C1 segment of cervical spinal cord (tissue), 14 donors: ENCODE data around the gene PHF10.
"Not testable (repeated sequence)": the region's sequence is repeated elsewhere in the genome, so short reads cannot be mapped to it uniquely, and the experiment has no call there.

Experiments
- DNase-seq, 14 donors: peaks; one replicate each; lab custom pipeline; 2025; lab: John Stamatoyannopoulos, UW

The PHF10 gene

DNA sequence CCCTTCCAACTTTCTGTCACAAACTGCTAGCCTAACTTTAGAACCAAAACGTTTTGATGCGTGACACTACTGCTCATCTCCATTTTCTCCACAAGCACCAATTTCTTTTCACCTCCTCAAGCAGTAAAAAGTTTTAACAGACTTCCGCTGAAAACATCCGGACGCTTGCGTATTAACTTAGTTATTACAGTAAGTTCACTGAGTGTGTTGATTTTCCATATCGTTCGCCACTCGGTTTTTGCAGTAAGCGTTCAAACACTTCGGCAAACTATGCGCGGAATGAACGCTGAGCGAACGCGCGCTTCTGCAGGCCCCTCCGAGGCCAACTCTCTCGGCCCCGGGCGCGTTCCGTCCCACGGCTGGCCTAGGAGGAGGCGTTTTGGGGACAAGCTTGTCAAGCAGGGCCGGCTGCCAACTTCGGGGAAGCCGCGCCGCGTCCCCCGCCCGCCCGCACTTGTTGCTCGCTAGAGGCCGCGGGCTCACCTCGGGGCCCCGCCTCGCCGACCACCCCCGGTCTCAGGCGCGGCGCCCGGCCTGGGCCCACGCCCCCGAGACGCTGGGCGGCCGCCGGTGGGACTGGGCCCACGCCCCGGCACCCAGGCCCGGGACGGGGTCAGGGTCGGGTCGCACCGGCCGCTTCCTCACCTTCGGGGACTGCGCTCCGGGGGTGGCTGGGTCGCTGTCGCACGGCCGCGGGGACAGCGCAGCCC lies 945 bp downstream of the PHF10 start:
- DNase-seq, result peak in 13 of 14 donors; percentile 21 to 79 (median 51)

DNA sequence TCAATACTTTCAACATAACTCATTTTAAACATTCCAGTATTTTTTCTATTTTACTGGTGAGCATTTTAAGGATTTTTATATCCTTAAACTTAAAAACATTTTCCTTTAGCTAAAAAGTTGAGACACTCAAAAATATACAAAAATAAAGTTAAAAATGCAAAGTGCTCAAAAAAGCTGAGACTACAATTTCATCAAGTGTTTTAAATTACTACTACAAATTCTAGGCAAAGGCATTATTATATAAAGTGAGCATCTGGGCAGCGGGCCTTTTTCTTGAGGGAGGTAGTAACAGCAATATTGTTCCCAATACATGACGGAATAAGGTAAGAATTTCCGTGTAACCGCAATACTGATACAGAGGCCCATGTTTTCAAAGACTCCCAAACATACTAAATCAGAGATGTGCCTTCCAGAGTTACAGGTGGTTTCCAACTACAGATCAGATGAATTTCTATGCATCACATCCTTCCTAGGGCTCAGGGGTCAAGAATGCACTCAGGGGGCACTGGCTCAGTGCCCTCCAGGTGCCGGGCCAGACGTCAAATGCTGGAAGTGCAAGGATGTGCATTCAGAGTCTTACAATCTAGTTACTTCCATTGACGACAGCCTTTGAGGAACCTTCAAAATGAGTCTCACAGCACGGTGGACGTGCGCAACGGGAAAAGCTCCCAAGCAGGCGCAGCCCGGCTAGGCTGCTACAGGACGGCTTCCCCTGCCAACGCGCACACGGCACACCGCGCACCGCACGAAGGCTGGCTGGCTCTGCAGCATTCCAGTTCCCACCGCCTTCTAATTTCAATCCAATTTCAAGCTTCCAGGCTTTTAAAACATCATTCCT lies 1.7 kb downstream of the PHF10 start:
- DNase-seq, result peak in 7 of 14 donors; percentile 8 to 50 (median 15)

DNA sequence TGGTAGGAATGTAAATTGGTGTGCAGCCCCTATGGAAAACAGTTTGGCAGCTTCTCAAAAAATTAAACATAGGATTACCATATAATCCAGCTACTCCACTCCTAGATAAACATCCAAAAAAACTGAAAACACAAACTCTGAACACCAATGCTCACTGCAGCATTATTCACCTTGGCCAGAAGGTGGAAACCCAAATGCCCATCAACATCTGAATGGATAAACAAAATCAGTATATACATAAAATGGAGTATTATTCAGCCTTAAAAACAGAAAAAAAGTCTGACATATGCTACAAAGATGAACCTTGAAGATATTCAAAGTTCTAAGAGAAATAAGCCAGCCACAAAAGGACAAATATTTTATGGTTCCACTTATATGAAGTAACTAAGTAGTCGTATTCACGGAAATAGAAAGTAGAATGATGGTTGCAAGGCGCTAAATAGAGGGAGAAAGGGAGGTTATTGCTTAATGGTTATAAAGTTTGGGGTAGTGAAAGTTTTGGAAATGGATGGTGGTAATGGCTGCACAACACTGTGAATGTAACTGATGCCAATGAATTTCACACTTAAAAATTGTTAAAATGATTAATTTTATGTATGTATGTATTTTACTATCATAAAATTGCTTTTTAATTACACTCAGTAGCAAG lies 4.0 kb downstream of the PHF10 start:
- no peak for DNase-seq

DNA sequence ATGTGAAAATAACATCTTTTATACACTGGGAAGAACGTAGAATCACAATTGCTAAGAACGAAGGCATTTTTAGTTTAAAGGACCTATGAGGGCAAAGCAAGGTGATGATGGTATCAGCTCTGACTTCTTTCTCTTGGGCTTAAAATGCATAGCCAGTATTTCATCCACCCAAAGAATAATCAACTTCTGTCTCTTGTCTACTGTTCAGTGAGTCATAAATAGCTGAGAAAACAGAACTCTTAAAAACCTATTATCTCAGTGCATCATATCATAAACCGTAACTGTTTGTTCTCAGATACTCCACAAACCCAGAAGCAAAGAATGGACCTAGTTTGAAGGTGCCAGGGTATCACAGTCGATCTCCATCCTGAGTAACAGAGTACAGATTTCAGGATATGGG lies 5.2 kb downstream of the PHF10 start:
- no peak for DNase-seq

DNA sequence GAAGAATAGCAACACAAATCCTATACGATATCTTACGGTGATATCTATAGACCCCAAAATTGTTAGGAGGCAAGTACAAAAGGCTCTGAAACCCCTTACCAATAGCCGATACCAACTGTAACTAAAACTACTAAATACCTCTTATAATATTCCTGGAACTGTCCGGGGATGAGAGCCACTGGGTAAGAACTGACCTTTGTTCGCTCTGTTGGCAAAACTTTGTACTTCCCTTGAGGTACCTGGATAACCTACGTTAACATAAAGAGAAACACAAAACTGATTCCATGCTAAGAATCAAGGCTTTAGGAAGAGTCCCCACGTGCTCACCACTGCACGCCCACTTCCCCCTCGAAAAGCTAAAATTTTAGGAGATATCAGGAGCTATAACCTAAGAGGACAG lies 9.7 kb downstream of the PHF10 start:
- DNase-seq, result no peak

DNA sequence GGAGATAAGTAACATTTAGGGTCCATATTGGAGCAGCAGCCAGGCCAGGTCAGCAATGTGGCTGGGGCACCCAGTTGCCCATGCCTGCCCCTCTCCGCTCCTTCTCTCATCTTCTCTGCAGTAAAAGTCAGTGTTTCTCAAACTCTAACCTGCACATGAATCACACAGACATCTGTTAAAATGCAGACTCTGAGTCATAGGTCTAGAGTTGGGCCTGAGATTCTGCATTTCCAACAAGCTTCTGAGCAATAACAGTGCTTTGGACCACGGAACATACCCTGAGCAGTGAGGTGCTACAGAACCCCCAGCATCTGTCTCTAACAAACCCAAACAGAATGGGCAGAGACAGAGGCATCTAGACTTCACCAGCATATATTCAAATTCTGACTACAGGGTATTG lies 10.1 kb downstream of the PHF10 start:
- DNase-seq, result no peak

DNA sequence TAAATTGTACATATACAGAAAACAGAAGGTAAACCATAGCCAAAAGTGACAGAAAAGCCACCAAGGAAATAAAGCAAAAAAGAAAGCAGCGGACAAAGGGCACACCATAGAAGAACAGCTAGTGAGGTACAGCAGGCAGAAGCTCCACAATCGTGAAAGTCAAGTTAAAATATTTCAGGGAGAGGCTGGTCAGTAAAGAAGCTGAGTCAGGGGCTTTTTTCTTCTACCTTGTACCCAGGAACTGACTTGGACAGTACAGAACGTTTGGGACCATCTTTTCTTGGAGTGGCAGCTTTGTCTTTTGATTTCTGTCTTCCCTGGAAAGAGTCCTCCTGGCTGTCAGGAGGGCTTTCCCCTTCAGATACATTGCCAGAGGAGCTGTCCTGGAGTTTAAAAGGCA lies 14.3 kb downstream of the PHF10 start:
- no peak for DNase-seq

DNA sequence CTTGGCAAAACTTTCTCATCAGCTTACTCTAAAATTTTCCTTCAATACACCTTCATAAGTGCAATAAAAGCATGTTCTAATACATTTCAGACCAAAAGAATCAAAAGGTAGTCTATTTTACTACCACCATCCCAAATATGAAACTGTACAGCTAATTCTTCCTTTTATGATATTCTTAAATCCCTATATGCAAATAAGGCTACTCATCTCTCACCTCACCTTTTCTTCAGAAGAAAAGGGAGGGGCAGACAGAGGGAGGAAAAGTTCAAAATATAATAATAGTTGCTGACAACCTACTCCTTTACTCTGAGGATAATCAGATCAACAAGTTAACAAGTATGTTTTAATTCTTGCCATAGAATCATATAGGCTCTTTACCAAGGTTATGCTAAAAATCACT lies 15.0 kb downstream of the PHF10 start:
- no peak for DNase-seq

DNA sequence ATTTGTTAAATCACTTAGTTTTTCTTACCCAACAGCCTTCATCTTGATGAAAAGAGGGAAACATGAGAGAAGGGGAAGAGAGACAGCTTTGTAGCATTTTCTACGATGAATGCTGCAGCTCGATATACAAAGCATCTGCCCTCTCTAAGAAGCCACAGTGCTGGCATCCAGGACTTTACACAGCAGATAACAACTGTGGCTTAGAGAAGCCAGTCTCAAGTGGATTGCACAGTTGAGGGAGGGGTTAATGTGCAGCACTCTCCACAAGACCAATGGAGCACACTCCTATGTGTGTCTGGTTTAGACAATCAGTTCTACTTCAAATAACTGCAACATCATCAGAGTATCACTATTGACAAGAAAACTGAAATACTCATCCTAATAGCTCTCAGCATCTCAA lies 16.5 kb downstream of the PHF10 start:
- no peak for DNase-seq

DNA sequence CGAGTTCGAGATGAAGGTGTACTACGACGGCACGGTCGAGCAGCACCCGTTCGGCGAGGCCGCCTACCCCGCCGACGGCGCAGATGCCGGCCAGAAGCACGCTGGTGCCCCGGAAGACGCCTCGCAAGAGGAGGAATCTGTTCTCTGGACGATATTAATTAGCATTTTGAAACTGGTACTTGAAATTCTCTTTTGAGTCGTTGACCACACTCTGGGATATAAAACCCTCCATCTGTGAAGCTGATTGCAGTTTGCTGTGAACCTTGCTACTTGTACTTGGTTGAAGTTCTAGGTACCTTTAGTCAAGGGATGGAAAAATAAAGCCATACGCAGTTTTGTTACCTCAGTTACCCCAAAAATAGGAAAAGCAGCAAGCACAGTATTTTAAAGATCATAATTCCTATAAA lies 21.5 kb downstream of the PHF10 start:
- DNase-seq, result no peak

DNA sequence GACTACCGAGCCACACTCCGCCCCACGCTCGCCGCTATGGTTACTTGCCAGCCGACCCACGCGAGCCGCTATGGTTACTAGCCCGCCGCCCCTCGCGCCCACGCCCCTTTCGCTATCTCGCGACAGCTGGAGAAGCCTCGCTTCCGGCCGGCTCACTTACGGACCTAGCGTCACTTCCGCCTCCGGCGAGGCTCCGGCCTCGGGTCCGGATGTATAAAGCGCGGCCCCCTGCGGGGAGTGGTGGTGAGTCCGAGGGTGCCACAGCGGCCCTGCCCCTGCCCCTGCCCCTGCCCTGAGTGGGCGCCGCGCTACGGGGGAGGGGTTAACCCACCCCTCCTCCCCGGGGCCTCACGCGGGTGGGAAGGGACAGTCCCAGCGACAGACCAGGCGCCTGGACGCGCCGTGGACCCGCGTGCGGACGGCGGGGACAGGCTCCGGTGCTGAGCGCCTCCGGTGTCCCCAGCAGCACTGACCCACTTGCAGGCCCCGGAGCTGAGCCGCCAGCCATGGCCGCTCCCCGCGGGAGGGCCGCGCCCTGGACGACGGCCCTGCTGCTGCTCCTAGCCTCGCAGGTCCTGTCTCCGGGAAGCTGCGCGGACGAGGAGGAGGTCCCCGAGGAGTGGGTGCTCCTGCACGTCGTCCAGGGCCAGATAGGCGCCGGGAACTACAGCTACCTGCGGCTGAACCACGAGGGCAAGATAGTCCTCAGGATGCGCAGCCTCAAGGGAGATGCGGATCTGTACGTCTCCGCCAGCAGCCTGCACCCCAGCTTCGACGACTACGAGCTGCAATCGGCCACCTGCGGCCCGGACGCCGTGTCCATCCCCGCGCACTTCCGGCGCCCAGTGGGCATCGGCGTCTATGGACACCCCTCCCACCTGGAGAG lies 22.1 kb downstream of the PHF10 start, which contains the start of the genes C6orf120 and WDR27:
TSS of gene C6orf120 (plus strand) at position 173 of the 886 bp plus-strand sequence. CDS start at position 507, 334 bp downstream.
TSS of gene WDR27 (minus strand) at position 76 of the 886 bp plus-strand sequence. CDS start 13,024 bp downstream, outside the sequence.
- DNase-seq, result peak; percentile 59 to 96 (median 88)

DNA sequence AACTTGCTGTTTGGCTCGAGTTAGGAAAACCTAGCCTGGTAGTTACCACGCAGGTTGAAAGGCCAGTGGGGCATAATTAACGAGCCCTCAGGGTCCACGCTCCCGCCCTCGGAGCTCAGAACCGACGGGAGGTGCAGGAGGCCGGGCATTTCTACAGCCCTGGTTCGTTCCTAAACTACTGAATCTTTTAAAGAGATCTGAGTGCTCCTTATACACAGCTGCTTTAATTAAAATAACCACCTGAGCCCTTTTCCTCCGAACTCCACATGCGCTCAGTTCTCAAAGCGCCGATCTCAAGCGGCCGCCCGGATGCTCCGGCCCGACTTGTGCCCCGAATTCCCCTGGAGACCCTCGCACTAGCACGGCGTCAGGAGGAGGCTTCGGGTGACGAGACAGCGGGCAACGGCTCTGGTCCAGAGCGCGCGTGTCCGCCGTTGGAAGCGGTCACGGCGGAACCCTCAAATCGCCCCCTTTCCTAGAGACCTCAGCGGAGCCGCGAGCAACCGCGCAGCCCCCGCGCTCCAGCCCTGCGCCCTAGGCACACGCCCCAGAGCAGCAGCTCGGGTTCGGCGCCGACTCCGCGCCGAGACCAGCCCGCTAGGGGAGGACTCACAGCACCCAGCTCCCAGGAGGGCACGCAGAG lies 22.9 kb downstream of the PHF10 start:
- DNase-seq, result peak in 3 of 14 donors; percentile 33 to 48 (median 34)

DNA sequence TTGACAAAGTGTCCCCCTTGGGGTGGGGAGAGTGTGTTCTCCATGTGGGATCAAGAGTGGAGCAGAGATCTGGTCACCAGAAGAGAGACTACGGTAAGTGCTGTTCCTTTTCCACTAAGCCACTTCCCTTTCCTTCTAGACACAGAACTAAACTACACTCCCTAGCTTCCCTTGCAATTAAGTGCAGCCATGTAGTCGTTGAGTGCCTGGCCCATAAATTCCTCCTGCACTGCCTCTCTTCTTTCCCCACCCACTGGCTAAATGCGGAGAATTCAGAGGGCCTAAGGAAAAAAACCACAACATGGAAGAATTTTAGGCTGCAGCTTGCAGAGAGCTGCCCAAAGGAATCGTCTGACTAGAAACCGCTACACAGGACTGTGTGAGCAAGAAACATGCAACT lies 24.0 kb downstream of the PHF10 start:
- no peak for DNase-seq

DNA sequence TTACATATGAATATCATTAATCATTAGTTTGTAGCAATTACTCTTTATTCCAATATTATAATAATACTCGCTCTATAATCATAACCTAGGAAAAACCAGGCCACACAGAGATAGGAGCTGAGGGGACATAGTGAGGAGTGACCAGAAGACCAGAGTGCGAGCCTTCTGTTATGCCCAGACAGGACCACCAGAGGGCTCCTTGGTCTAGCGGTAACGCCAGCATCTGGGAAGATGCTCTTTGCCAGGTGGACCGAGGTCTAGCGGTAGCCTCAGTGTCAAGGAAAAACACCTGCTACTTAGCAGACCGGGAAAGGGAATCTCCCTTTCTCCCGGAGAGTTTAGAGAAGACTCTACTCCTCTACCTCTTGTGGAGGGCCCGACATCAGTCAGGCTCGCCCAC lies 27.2 kb downstream of the PHF10 start:
- not testable (repeated sequence) for DNase-seq

DNA sequence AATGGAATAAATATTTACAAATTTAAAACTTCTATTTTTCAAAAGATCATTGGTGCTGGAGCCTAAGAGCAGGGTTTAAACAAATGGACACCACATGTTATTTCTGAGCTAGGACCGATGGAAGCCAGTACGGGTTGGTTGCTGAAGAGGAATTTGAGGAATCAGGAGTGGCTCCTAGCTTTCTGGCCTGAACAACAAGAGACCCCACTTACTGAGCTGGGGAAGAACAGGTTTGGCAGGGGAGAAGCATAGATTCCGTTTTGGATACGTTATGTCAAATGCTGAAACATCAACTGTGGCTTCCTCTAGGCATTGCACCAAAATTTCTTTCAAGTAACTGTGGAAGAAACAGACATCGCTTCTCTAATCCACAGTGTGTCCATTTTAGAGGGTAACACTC lies 29.2 kb downstream of the PHF10 start:
- no peak for DNase-seq

DNA sequence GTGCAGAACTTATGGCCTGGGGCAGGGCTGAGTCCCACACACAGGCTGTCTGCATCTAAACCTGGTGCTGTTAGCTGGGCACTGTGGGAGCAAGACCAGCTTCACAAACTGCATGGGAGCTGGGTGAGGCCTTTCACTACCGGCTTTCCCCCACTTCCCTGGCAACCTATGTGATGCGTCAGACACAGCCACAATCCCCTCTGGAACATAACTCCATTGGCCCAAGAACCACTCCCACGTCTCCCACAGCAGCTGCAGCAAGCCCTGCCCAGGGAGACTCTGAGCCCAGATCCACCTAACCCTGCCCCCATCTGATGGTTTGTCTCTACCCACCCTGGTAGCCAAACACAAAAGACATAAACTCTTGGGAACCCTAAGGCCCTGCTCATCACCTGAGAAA lies 31.8 kb downstream of the PHF10 start:
- no peak for DNase-seq

DNA sequence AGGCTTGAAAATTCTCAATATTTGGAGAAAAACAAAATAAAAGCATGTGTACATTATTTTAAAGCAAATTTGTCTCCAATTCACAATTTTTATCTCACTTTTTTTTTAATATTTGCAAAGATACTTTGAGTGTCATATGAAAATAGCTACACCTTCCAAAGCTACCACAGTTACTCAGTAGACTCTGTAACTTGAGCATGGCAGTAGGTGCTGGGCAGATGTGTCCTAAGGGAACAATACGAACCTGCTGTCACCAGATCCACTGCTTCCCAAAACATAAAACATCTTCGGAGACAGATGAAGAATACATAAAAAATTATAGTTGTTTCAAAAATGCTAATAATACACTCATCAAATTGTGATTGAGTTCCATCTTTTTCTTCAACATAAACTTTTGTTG lies 33.0 kb downstream of the PHF10 start:
- DNase-seq, result no peak

DNA sequence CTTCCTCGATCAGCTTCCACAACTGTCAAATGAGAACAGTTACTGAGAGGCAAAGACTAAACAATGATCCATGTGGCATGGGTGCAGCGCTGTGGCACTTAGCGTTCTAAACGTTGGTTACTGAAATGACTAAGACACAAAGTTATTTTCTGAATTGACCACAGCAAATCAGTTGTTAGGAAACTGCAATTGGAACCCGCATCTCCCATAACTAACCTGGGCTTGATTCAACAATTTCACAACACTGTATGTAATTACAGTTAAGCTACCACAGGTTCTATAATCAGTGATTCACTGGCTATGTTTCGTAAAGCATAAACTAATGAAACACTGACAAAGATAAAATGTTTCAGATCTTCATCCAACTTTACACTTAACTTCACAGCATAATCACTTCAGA lies 35.0 kb downstream of the PHF10 start:
- no peak for DNase-seq

DNA sequence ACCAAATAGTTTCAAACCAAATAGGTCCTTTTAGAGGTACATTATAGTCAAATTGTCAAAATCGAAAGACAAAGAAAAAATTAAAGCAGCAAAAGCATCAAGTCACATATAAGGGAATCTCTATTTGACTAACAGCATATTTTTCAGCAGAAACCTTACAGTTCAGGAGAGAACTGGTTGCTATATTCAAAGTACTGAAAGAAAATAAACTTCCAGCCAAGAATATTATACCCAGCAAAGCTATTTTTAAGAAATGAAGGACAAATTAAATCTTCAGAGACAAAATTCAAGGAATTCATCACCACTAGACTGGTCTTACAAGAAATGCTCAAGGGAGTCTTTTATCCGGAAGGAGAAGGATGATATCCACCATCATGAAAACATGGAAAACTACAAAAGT lies 38.4 kb downstream of the PHF10 start:
- no peak for DNase-seq

DNA sequence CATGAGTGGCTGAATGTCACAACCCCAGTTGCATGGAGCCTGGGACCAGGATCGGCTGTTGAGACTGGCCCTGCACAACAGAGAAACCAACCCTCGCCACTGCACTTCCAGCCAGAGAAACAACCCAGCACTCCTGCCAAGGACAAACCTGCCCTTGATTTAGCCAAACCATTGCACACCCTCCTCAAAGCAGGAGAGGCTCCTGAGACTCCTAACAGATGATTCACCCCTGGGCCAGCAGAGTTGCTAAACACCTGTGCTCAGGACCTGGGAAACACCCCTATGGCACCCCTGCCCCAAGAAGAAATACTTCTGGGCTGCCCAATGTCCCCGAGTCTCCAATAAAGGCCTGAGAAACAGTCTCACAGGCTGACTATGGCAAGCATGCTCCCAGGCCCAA lies 40.2 kb downstream of the PHF10 start:
- no peak for DNase-seq

DNA sequence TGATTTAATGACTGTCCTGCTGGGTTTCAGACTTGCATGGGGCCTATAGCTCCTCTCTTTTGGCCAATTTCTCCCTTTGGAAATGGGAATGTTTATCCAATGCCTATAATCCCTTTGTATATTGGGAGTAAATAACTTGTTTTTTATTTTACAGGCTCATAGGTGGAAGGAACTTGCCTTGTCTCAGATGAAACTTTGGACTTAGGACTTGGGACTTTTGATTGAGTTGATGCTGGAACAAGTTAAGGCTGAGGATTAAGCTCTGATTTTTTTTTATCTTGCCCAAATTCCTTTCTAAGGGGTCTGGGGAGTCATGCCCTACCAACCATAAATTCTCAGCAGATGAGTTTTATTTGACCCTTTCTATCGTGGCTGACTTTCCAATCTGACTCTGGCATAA lies 46.0 kb downstream of the PHF10 start:
- no peak for DNase-seq
